H1 (cell line): ENCODE results near the gene PDCD6IP. TPM values are rescaled to one million over a fixed set of nuclear protein-coding genes. Genes with fewer than 3 reads are reported as not detected.

ENCODE experiments used
- CTCF ChIA-PET: fragments of 300-600 bp; sonication (Branson Sonifier 250); formaldehyde crosslinking; loops from one replicate; lab custom pipeline; 2021; ENCODE audit not compliant: partially characterized antibody; lab: Charles Lee
- POLR2A ChIA-PET: fragments of 300-600 bp; sonication (Branson Sonifier 250); formaldehyde crosslinking; loops from one replicate; lab custom pipeline; 2021; ENCODE audit warnings: inconsistent platforms; ENCODE audit not compliant: partially characterized antibody; lab: Charles Lee
- DNase-seq, 2 experiments: peaks; one replicate each; pipeline versions ENCODE4 v3.0.0 to v3.0.0-alpha.2; 2010 to 2022; ENCODE audit warnings: low spot score in 2 of 2, low read depth in 1 of 2, mixed read lengths in 1 of 2
- FAIRE-seq: peaks from 2 replicates; lab custom pipeline; 2011; peaks lifted over from hg19 to GRCh38; lab: Jason Lieb, UNC
- H2AFZ ChIP-seq: 2 replicates; pipeline ENCODE4 v1.8.1; 2012; ENCODE audit warnings: low read length, inconsistent platforms
- H2AK5ac ChIP-seq: 2 replicates; pipeline ENCODE4 v1.6.1; 2013; ENCODE audit warnings: low read depth, low read length
- H2BK120ac ChIP-seq: replicated peaks from 2 replicates; pipeline ENCODE3; 2013; ENCODE audit warnings: low read depth, low read length, inconsistent platforms
- H2BK12ac ChIP-seq: 2 replicates; pipeline ENCODE4 v1.6.1; 2013; ENCODE audit warnings: low read depth, low read length
- H2BK15ac ChIP-seq: 2 replicates; pipeline ENCODE4 v1.6.1; 2013; ENCODE audit warnings: low read length
- H2BK20ac ChIP-seq: 2 replicates; pipeline ENCODE4 v1.6.1; 2013; ENCODE audit warnings: low read length
- H2BK5ac ChIP-seq: 2 replicates; pipeline ENCODE4 v1.6.1; 2013; ENCODE audit warnings: low read depth, low read length
- H3K14ac ChIP-seq: 2 replicates; pipeline ENCODE4 v1.6.1; 2013; ENCODE audit warnings: inconsistent platforms; ENCODE audit not compliant: insufficient read length
- H3K18ac ChIP-seq: 2 replicates; pipeline ENCODE4 v1.6.1; 2013; ENCODE audit warnings: low read length; ENCODE audit errors: extremely low read depth
- H3K23ac ChIP-seq: 2 replicates; pipeline ENCODE4 v1.6.1; 2013; ENCODE audit warnings: inconsistent platforms; ENCODE audit not compliant: insufficient read length
- H3K23me2 ChIP-seq: 2 replicates; pipeline ENCODE4 v1.6.1; 2013; ENCODE audit warnings: low read depth, low read length
- H3K27ac ChIP-seq: 2 replicates; pipeline ENCODE4 v1.6.1; 2011; ENCODE audit warnings: low read depth, low read length, inconsistent platforms
- H3K27me3 ChIP-seq, 4 experiments: replicated peaks in 1 of 4; 1 replicate in 1 of 4; 2 replicates in 3 of 4; pipeline versions ENCODE4 v1.6.1 to v1.8.1; 2011 to 2013; ENCODE audit warnings: low read length in 3 of 4, mild to moderate bottlenecking in 3 of 4, inconsistent platforms in 2 of 4, mixed read lengths in 2 of 4, moderate library complexity in 1 of 4; ENCODE audit not compliant: control insufficient read depth in 3 of 4, insufficient read depth in 3 of 4; ENCODE audit errors: extremely low read depth in 1 of 4
- H3K36me3 ChIP-seq, 4 experiments: 2 replicates each; pipeline versions ENCODE4 v1.6.1 to v1.8.1; 2011 to 2013; ENCODE audit warnings: mild to moderate bottlenecking in 4 of 4, low read length in 3 of 4, moderate library complexity in 2 of 4, control low read depth in 1 of 4, inconsistent platforms in 1 of 4; ENCODE audit not compliant: insufficient read depth in 4 of 4, control insufficient read depth in 2 of 4
- H3K4ac ChIP-seq: replicated peaks from 2 replicates; pipeline ENCODE3; 2013; ENCODE audit warnings: low read length, low read depth, mixed read lengths, inconsistent platforms; ENCODE audit not compliant: insufficient read length
- H3K4me1 ChIP-seq, 4 experiments: replicated peaks in 1 of 4; 1 replicate in 1 of 4; 2 replicates in 3 of 4; pipeline versions ENCODE4 v1.6.1 to v1.8.1; 2011 to 2013; ENCODE audit warnings: low read length in 3 of 4, inconsistent platforms in 2 of 4, mixed read lengths in 1 of 4; ENCODE audit not compliant: insufficient read depth in 4 of 4, control insufficient read depth in 3 of 4
- H3K4me2 ChIP-seq, 2 experiments: 2 replicates each; pipeline versions ENCODE4 v1.6.1 to v1.8.1; 2011 to 2013; ENCODE audit warnings: low read depth in 2 of 2, low read length in 2 of 2, control low read depth in 1 of 2, inconsistent platforms in 1 of 2, mild to moderate bottlenecking in 1 of 2; ENCODE audit not compliant: insufficient read depth in 1 of 2
- H3K4me3 ChIP-seq, 4 experiments: fragments of 200-600, 300-600 bp in 1 of 4; sonication (generic), shearing (Covaris generic), sonication (Bioruptor Twin) in 1 of 4; 2 replicates each; pipeline versions ENCODE4 v1.5.1 to v1.8.1; 2011 to 2016; ENCODE audit warnings: low read length in 4 of 4, low read depth in 3 of 4, control low read depth in 2 of 4, inconsistent platforms in 2 of 4, mild to moderate bottlenecking in 2 of 4, mixed read lengths in 1 of 4, moderate library complexity in 1 of 4; ENCODE audit not compliant: insufficient read depth in 2 of 4; ENCODE audit errors: extremely low read depth in 1 of 4
- H3K56ac ChIP-seq: replicated peaks from 2 replicates; pipeline ENCODE3; 2013; ENCODE audit warnings: low read depth, mild to moderate bottlenecking, mixed read lengths, low read length, inconsistent platforms; ENCODE audit not compliant: insufficient read length
- H3K79me1 ChIP-seq: 2 replicates; pipeline ENCODE4 v1.6.1; 2013; ENCODE audit warnings: low read depth, low read length, control low read depth
- H3K79me2 ChIP-seq, 2 experiments: 2 replicates each; pipeline versions ENCODE4 v1.6.1 to v1.8.1; 2012 to 2013; ENCODE audit warnings: low read length in 2 of 2, mild to moderate bottlenecking in 2 of 2, inconsistent platforms in 1 of 2; ENCODE audit not compliant: insufficient read depth in 2 of 2, control insufficient read depth in 1 of 2
- H3K9ac ChIP-seq, 4 experiments: replicated peaks in 1 of 4; 1 replicate in 1 of 4; 2 replicates in 3 of 4; pipeline versions ENCODE4 v1.6.1 to v1.8.1; 2011 to 2013; ENCODE audit warnings: low read depth in 3 of 4, low read length in 3 of 4, control low read depth in 2 of 4, mild to moderate bottlenecking in 2 of 4, moderate library complexity in 2 of 4, inconsistent platforms in 1 of 4; ENCODE audit errors: extremely low read depth in 1 of 4
- H3K9me3 ChIP-seq, 2 experiments: 2 replicates each; pipeline versions ENCODE4 v1.6.1 to v1.8.1; 2012 to 2013; ENCODE audit warnings: mild to moderate bottlenecking in 2 of 2, moderate library complexity in 2 of 2, control low read depth in 1 of 2, inconsistent platforms in 1 of 2, low read depth in 1 of 2, low read length in 1 of 2, mixed read lengths in 1 of 2; ENCODE audit not compliant: insufficient read depth in 2 of 2
- H4K20me1 ChIP-seq, 2 experiments: replicated peaks in 1 of 2; 2 replicates each; pipeline versions ENCODE3 to v1.8.1; 2011 to 2013; ENCODE audit warnings: inconsistent platforms in 2 of 2, low read length in 2 of 2, mild to moderate bottlenecking in 1 of 2; ENCODE audit not compliant: insufficient read depth in 2 of 2, control insufficient read depth in 1 of 2
- H4K5ac ChIP-seq: 2 replicates; pipeline ENCODE4 v1.6.1; 2013; ENCODE audit warnings: low read length, low read depth, mixed read lengths, inconsistent platforms; ENCODE audit not compliant: insufficient read length
- H4K8ac ChIP-seq: 2 replicates; pipeline ENCODE4 v1.8.0; 2013; ENCODE audit warnings: mild to moderate bottlenecking, moderate library complexity, low read length, inconsistent platforms; ENCODE audit not compliant: insufficient read depth; ENCODE audit errors: extremely low read depth
- H4K91ac ChIP-seq: replicated peaks from 2 replicates; pipeline ENCODE3; 2013; ENCODE audit warnings: low read length, mixed read lengths, inconsistent platforms; ENCODE audit not compliant: insufficient read length
- BRCA1 ChIP-seq: IDR thresholded peaks from 2 replicates; pipeline ENCODE4 v1.6.1; 2012; ENCODE audit warnings: low read depth, low read length, improper control_type of control experiment
- EP300 ChIP-seq, 2 experiments: IDR thresholded peaks; 1 replicate in 1 of 2; 2 replicates in 1 of 2; pipeline ENCODE4 v1.6.1; 2011 to 2012; ENCODE audit warnings: low read depth in 2 of 2, low read length in 2 of 2, mild to moderate bottlenecking in 2 of 2, borderline replicate concordance in 1 of 2, inconsistent platforms in 1 of 2, moderate library complexity in 1 of 2
- GABPA ChIP-seq: IDR thresholded peaks from 2 replicates; pipeline ENCODE4 v1.6.1; 2011; ENCODE audit warnings: mild to moderate bottlenecking, low read length, moderate library complexity, borderline replicate concordance; ENCODE audit not compliant: insufficient read depth
- KDM1A ChIP-seq: fragments of 200-600, 300-600 bp; sonication (generic); IDR thresholded peaks from 2 replicates; pipeline ENCODE4 v1.7.1; 2016; ENCODE audit warnings: mild to moderate bottlenecking, low read length, borderline replicate concordance
- WGBS, 2 experiments: shearing (Covaris generic) in 1 of 2; methylation state at CpG; one replicate each; pipeline versions ENCODE4 v1.1.6 to v1.1.7; 2013 to 2015; ENCODE audit warnings: low lambda C conversion rate in 2 of 2, mixed read lengths in 2 of 2, inconsistent platforms in 1 of 2, low coverage in 1 of 2, missing lambda C conversion rate in 1 of 2; ENCODE audit not compliant: insufficient replicate concordance in 2 of 2, insufficient coverage in 1 of 2, insufficient read length in 1 of 2; ENCODE audit errors: extremely low coverage in 1 of 2, missing lambda C conversion rate in 1 of 2; 5-methylcytosine and 5-hydroxymethylcytosine counted together
- polyA plus RNA-seq, 7 experiments: library from polyadenylated mRNA; depleted of rRNA in 3 of 7; stranded (reverse) in 5 of 7; unstranded in 2 of 7; fragments of >200 nt in 5 of 7; fragments of 200-250 nt in 2 of 7; gene quantifications; 1 replicate in 5 of 7; 2 replicates in 1 of 7; 4 replicates in 1 of 7; pipeline versions ENCODE4 v1.2.1 to v1.2.3, GENCODE V29; 2011 to 2013; ENCODE audit warnings: missing spikeins in 2 of 7, mixed read lengths in 2 of 7
- total RNA-seq: library from RNA; stranded (reverse); fragmentation: NEBNext Ultra II Directional; extraction: Animal tissue kit (Norgen Biotek cat#: 25700); gene quantifications from 2 replicates; pipeline ENCODE4 v1.2.1, GENCODE V29; 2021

Gene PDCD6IP
- total and polyA plus RNA-seq, 2 of the 8 experiments (the other 6 are each of a cell fraction or from before 2014, with no cell fraction given): 61.7 to 155 TPM

GRCh38 chr3:33881156-33882064 lies 83.0 kb downstream of the PDCD6IP start:
- no peak overlapping the region for H3K4me2 ChIP-seq
- no peak overlapping the region for H2BK120ac ChIP-seq
- CTCF ChIA-PET: interaction anchor here (0.6 to 5.1 kb wide), 6 partner anchors 16 to 802 kb away, joined by 3 to 86 read pairs (median 18); no protein-coding TSS in a partner anchor
- no peaks in the 10 kb centered on the region for H3K27me3 ChIP-seq
- 83% methylated on average over 14 of the region's 14 CpGs; no CpG with 5 or more reads in 1 of the 2 experiments for WGBS, 2 experiments
- H3K9me3 ChIP-seq: no peaks in the 10 kb centered on the region
- H4K5ac ChIP-seq: no peak overlapping the region
- peaks cover 3 to 12% (median 6%) of the 10 kb centered on the region in 4 experiments; a peak in 5 of 7 replicates for H3K4me1 ChIP-seq
- no peaks in the 10 kb centered on the region for H3K79me1 ChIP-seq
- H2BK5ac ChIP-seq: peak overlapping the region; percentile 27; the same call in 1 of the 2 replicates
- H4K91ac ChIP-seq: no peak overlapping the region
- peaks cover 5% of the 10 kb centered on the region; the same call in 1 of the 2 replicates for H3K23me2 ChIP-seq
- H2AK5ac ChIP-seq: no peak overlapping the region
- no peak overlapping the region for H3K18ac ChIP-seq
- H3K9ac ChIP-seq: no peak overlapping the region; a peak in 1 of 7 replicates
- H3K79me2 ChIP-seq: no peaks in the 10 kb centered on the region
- H3K56ac ChIP-seq: no peak overlapping the region
- no peak overlapping the region for H3K4ac ChIP-seq
- no peak for DNase-seq
- H3K23ac ChIP-seq: no peak overlapping the region
- FAIRE-seq: no peak
- H3K14ac ChIP-seq: no peak overlapping the region
- H4K8ac ChIP-seq: no peak overlapping the region
- H3K27ac ChIP-seq: no peak overlapping the region
- no peak overlapping the region for H2BK20ac ChIP-seq
- H3K36me3 ChIP-seq: no peaks in the 10 kb centered on the region
- no peak overlapping the region for H2BK15ac ChIP-seq
- H3K4me3 ChIP-seq: no peak overlapping the region
- POLR2A ChIA-PET: interaction anchor here (0.6 kb wide), 1 partner anchor 123 kb away, joined by 3 read pairs; no protein-coding TSS in a partner anchor
- no peaks in the 10 kb centered on the region for H4K20me1 ChIP-seq
- 0 out of 2 replicates have a peak overlapping the region, but pooled peaks have one; percentile 42 for H2BK12ac ChIP-seq
- no peak overlapping the region for H2AFZ ChIP-seq
- TF ChIP-seq BRCA1 (no peak), GABPA (no peak), KDM1A (no peak), EP300 (IDR thresholded peaks at IDR 0.05; ENCODE audit: borderline replicate concordance in 1 of 2, low read depth in 2 of 2, low read length in 2 of 2) (no peak)
